Retinal pigment epithelial cell (primary cell): ENCODE measurements around the gene SSB.
A peak's percentile ranks its signal among the peaks of the same experiment; 100 is the strongest.

Source experiments
- DNase-seq: peaks from one replicate; pipeline ENCODE4 v3.0.0-alpha.2; 2010; ENCODE audit warnings: low read depth
- H3K4me3 ChIP-seq: 2 replicates; pipeline ENCODE4 v1.5.1; 2011; ENCODE audit warnings: mild to moderate bottlenecking, low read length, control low read depth, moderate library complexity
- TF ChIP-seq, protein P1 (sequence below): conservative IDR thresholded peaks from 2 replicates; pipeline ENCODE4 v1.5.1; 2011; ENCODE audit warnings: low read depth, low read length, control low read depth, inconsistent platforms

Gene SSB

DNA sequence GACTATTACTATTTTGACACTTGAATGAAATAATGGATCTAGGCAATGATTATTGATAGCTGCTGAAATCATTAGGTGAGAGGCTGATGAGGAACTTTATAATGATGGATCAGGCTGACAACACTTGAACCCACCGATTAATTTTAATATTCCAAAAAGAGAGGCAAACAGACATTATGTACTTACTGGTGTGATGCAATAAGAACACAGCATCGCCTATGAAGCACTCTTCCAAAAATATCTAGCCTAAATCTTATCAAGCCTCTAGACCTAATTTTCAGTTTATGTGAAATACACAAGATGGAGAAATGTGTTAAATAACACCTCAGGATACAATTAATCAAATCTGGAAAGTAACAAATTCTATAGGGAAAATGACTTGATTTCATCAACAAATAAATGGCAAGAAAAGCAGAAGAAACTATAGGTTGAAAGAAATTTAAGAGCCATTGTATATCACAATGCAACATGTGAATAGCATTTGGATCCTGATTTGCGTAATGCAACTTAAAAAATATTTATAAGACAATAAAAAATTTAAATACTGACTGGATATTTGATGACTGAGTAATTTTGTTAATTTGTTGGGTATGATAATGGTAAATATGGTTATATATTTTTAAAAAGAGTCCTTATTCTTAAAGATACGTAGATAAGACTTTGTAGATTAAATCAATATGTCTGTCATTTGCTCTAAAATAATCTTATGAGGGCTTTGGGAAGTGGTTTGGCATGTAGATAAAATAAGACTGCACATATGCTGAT is 17.2 kb upstream of the SSB start:
- no peak for DNase-seq
- no peak overlapping the region for H3K4me3 ChIP-seq
- TF ChIP-seq, protein P1, sequence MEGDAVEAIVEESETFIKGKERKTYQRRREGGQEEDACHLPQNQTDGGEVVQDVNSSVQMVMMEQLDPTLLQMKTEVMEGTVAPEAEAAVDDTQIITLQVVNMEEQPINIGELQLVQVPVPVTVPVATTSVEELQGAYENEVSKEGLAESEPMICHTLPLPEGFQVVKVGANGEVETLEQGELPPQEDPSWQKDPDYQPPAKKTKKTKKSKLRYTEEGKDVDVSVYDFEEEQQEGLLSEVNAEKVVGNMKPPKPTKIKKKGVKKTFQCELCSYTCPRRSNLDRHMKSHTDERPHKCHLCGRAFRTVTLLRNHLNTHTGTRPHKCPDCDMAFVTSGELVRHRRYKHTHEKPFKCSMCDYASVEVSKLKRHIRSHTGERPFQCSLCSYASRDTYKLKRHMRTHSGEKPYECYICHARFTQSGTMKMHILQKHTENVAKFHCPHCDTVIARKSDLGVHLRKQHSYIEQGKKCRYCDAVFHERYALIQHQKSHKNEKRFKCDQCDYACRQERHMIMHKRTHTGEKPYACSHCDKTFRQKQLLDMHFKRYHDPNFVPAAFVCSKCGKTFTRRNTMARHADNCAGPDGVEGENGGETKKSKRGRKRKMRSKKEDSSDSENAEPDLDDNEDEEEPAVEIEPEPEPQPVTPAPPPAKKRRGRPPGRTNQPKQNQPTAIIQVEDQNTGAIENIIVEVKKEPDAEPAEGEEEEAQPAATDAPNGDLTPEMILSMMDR: no peak

DNA sequence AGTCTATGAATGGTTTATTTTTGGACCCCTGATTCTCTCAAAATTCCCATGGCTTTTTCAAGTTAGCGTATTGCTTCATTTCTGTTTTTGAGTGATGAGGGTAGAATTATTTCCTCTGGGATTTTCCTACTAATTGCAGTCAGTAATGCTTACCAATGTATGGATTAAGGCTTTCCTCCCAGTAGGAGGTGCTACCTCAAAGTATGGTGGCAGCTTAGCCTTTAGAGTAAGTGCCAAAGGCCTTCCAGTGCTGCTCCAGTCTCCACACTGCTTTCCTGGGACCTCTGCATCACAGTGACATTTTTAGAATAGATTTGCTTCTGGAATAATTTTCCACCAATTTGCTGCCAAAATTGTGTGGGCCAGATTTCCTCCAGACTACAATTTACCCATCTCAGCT is 16.2 kb upstream of the SSB start:
- H3K4me3 ChIP-seq: no peak overlapping the region
- TF ChIP-seq, protein P1: peak; percentile 7
- no peak for DNase-seq

DNA sequence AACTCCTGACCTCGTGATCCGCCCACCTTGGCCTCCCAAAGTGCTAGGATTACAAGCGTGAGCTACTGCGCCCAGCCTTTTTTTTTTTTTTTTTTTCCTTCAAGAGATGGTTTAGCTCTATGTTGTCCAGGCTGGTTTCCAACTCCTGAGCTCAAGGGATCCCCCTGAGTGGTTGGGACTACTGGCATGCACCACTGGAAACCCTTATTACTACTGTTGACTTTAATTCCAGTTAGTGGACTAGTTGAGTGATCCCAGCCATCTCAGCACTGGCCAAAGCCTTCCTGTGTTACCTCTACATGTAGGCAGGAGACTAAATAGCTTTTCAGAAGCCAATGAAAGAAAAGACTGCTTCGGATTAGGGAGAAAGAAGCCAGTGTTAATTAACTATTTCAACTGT is 8.1 kb upstream of the SSB start:
- H3K4me3 ChIP-seq: no peak overlapping the region
- TF ChIP-seq, protein P1: no peak
- DNase-seq: no peak

DNA sequence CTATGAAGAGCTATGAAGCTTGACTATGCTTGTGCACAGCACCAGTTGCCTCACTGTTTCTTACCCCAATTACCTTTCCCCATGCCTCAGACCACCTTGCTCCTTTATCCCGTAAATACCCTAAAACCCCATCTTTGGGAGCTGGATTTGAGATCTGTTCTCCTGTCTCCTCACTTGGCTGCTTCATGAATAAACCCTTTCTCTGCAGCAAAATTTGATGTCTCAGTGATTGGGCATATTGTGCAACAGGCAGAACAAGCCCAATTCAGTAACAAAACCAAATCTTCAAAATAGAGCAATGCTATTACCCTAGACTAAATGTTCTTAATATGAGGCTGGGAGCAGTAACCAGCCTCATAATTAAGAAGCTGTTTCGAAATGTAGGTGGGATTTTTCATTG is 3.5 kb upstream of the SSB start:
- H3K4me3 ChIP-seq: no peak overlapping the region
- DNase-seq: no peak
- TF ChIP-seq, protein P1: no peak

DNA sequence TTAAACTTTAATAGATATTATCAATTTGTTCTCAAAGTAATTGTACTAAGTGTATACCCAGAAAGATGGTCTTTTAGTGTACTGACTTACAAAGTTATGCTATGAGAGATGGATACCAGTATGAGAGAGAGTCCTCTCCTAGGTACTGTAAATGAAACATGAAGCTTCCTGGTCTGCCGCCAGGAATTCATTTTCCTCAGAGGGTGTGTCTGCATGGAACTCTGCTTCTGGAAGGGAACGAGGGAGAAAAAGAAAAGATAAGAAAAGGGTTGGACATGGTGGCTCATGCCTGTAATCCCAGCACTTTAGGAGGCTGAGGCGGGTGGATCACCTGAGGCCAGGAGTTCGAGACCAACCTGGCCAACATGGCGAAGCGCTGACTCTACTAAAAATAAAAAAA is 2.2 kb upstream of the SSB start:
- TF ChIP-seq, protein P1: no peak
- no peak for DNase-seq
- H3K4me3 ChIP-seq: no peak overlapping the region

DNA sequence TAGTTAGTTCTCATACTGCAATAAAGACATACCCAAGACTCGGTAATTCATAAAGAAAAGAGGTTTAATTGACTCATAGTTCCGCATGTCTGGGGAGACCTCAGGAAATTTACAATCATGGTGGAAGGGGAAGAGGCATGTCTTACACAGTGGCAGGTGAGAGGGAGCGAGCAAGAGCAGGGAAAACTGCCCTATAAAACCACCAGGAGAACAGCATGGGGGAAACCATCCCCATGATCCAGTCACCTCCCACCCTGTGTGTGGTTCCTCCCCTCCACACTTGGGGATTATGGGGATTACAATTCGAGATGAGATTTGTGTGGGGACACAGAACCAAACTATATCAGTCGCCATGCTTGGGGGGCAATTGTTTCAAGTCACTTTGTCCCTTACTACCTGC is 1.1 kb upstream of the SSB start:
- TF ChIP-seq, protein P1: no peak
- no peak overlapping the region for H3K4me3 ChIP-seq
- DNase-seq: no peak

DNA sequence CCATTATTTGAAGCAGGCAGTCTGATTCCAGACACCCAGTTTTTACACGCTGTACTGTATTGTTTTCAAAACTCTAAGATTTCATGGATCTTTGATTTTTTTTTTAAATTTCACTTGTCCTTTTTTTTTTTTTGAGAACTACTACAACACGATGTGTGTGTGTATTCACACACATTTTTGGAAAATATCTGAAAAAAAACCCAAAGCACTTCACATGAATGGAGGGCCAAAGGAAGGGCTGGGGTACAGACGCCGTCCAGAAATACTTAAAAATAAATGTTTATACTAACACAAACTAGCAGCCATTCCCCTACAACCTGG is 314 bp upstream of the SSB start:
- H3K4me3 ChIP-seq: peak overlapping the region; percentile 72
- TF ChIP-seq, protein P1: no peak
- DNase-seq: no peak
